ENCODE results near the gene LBX2. TPM values are rescaled to one million over a fixed set of nuclear protein-coding genes. Genes with fewer than 3 reads are reported as not detected.

The LBX2 gene
- total RNA-seq, 1 donor from 2014 or later, result 2.9 TPM

DNA sequence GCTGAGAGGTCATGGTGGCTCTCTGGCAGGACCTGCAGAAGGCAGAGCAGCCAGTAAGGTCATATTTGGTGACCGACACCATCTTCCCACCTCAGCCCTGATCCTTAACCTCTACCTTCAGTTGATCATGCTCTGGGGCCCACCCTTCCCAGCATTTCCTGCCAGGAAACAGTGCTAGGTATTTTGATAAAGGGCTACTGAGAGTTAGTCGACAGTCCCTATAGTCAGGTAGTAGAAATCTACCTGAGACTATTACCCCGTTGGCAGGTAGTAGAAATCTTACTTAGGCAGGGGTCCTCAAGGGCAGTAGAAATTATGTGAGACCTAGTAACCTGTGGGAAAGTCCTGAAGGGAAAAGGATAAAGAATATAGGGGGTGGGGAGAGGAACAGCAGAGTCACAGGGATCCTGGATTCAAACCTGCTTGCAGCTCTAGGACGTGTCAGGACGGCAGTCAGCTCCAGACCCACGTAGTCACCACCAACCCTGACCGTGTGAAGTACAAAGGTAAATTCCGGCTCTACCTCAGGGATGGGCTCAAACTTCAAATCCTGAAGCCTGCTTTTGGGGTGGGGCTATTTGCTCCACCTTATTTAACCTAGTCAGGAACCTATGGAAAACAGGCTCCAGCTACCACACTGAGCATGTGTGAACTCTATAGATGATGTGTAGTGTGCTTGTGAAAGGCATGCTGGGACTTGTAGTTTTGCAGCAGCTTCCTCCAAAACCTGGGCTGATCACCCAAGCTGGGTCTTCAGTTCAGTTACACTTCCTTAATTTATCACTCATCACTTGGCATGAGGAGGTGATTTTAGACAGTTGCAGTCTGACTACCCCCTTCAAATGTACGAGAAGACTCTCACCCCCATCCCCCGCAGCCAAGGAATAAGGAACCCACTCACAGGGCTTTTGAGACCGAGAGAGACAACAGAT is 26.6 kb upstream of the LBX2 start, which contains the start of gene DQX1:
TSS of gene DQX1 (minus strand) at position 515 of the 932 bp plus-strand sequence. CDS start at position 13, 502 bp downstream.
- peak; percentile 33 for DNase-seq

DNA sequence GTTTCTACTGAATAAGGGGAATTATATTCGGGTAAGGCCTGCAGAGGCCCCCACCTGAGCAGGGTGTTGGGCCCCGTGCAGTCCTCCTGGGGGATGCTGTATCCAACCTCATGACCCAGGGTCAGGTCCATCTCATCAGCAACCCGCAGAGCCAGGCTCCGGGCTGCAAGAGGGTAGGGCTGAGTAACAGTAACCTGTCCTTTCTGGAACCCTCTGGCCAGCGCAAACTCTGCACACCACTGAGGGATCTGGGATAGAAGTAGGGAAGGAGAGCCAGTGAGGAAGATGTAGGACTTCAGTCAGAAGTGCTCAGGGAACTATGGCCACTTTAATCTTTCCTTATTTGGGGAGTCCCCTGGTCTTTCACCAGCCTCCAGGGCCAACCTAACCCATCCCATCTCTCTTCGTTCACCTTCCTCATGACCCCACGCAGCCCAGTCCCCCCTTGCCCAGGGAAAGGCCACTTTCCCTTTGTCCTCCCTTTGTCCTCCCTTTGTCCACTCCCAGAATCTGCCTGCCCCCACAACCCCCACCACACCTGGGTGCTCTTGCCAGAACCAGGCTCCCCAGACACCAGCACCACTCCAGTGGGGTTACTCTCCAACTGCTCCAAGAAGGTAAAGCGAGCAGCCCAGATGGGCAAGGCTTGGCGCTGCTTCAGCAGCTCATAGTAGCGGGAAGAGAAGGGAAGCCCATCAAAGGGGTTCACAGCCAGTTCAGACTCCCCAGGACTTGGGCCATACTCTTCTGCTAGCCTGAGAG is 25.7 kb upstream of the LBX2 start:
- no peak for DNase-seq

DNA sequence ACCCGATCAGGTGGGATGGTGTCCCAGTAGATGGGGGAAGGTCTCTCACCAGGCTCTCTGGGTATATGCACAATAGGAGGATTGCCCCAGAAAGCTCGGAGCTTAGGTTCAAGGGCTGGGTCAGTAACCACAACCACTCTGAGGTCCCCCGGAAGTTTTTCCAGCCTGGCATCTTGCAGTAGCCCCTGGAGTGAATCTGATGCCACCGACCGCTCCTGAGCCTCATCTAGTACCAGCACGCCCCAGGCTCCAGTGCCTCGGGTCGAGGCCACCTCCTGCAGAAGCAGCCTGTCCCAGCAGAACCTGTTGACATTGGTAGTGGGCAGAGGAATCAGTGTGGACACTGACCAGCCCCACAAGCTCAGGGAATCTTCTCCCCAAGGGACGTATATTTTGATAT is 24.6 kb upstream of the LBX2 start:
- no peak for DNase-seq

DNA sequence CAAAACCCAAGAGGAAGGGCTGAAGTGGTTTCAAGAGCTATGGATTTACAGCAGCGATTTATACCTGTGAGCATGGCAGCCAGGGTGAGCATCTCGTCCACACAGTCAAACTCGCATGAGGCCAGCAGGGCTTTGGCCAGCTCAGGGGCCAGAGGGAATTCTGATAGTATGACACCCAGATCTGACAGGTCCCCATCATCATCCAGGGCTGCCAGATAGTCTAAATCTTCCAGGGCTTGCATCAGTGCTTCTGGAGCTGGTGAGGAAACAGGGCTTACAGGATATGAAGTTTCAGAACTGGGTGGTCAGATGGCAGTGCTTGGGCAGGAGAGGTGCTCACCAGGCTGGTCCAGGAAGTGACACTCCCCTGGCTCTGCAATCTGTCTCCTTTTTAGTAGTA is 23.1 kb upstream of the LBX2 start:
- no peak for DNase-seq

DNA sequence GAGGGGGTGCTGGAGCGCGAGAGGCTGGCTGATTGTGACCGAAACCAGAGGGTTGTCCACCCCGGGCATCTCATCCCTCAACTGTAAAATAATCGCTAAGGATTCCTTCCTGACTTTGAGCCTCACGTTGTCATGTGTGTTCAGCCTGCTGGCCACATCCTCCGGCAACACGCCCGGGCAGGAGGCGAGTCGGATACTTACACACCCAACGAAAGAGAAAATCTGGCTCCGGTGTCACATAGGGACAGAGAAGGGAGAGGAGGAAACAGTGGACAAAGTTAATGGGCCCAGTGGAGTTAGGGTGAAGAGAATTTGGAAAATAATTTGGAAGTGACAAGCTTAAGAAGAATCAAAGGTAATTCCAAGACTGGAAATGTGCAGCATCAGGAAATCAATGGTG is 17.2 kb upstream of the LBX2 start:
- DNase-seq, result no peak

DNA sequence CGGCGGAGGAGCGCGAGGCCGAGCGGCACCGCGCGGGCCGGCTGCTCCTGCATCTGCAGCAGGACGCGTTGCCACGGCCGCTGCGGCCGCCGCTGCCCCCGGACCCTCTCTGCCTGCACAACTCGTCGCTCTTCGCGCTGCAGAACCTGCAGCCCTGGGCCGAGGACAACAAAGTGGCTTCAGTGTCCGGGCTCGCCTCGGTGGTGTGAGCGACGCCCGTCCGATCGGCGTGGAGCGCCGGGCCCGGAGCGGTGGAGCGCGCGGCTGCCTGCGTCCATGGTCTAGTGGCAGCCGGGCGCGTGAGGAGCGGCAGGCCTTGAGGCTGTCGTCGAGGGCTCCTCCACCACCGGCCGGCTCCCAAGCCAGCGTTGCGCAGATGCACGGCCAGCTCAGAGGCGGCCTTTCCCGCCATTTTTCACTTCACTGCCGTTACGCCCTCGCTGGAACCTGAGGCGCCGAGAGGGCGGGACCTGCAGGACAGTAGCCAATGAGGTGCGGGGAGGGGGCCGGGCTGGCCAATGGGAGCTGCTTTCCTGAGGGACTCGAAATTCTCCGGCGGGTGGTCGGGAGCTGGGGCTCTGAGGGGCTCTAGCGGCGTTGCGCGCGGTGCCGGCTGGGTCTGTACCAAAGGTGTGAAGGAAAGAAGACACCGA is 16.7 kb upstream of the LBX2 start:
- peak; percentile 71 for DNase-seq

DNA sequence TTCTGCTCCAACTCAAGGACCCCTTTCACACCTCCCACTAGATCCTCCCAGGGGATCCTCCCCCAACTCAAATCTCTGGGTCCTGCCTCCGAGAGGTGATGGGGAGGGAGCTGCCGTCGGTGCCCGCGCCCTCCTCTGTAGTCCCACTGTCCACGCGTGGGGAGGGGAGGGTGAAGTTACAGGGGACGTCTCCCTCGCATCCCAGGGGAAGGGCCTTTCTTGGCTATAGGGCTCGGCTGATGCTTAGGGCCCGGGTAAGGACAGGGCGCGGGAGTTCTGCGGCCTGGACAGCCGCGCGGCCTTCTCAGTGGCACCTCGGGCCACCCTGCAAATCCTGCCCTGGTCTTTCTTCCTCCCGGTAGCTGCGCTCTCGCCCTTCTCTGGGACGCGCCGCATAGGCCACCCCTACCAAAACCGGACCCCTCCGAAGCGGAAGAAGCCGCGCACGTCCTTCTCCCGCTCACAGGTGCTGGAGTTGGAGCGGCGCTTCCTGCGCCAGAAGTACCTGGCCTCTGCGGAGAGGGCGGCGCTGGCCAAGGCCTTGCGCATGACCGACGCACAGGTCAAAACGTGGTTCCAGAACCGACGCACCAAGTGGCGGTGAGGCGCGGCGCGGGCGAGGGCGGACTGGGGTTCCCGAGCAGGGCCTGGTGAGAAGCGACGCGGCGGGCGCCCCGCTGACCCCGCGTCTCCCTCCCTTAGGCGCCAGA is 16.0 kb upstream of the LBX2 start:
- no peak for DNase-seq

DNA sequence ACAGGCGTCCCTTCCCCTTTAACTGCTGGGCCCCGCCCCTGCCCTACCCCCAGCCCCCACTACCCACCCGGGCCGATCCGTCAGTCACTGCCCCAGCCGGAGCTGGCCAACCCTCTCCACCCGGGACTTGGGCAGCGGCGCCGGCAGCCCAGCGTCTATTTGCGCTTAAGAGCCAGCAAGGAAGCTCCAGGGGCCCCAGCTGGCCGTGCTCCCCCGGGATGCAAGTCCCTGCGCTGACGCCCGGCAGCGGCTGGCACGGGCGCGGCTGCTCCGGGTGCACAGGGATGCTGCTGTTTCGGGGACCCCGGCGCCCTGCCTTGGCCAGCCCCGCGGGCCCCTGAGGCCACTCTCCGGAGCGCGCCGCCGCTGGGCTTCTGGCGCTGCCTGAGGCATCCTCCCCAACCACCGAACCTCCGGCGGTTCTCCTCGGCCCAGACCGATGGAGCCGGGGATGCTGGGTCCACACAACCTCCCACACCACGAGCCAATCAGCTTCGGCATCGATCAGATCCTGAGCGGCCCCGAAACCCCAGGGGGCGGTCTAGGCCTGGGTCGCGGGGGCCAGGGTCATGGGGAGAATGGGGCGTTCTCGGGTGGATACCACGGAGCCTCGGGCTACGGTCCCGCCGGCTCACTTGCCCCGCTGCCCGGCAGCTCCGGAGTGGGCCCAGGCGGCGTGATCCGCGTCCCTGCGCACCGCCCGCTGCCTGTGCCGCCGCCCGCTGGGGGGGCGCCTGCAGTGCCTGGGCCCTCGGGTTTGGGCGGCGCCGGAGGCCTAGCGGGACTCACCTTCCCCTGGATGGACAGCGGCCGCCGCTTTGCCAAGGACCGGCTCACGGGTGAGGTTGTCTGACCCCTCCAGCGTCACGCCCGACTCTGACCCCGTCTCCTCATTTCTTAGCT is 15.2 kb upstream of the LBX2 start, which contains the start of gene TLX2:
TSS of gene TLX2 (plus strand) at position 83 of the 903 bp plus-strand sequence. CDS start at position 440, 357 bp downstream.
- DNase-seq, result peak; percentile 9

DNA sequence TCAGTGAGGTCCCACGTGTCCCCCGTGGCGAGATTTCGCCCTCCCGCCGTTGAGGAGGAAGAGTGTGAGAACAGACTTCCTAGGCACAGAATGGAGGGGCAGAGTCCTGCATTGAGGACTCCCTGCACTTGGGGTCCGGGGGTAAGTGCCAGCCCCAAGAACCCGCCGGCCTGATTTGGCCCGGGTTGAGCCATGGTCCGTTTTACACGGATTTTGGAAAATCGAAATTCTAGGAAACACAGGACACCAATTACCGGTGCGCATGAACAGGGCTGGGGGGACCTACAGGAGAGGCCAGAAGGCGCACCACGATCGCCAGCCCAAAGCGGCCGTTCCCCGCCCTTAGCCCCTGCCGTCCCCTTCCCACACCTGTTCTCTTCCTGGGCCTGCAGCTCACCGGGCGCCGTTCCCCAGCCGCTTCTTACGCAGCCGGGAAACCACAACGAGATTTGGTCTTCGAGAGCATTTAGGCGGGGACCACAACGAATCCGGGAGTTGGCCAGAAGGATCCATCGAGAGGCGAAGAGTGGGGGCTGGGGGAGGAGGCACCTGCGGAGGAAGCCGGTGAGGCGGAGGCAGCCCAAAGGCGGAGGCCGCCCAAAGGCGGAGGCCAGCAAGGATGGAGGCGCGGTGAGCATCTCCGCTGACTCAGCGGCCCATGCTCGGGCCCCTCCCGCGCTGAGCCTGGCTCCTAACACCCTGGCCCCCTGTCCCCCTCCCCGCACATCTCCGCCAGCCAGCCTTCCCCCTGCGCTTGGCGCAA is 14.4 kb upstream of the LBX2 start:
- no peak for DNase-seq

DNA sequence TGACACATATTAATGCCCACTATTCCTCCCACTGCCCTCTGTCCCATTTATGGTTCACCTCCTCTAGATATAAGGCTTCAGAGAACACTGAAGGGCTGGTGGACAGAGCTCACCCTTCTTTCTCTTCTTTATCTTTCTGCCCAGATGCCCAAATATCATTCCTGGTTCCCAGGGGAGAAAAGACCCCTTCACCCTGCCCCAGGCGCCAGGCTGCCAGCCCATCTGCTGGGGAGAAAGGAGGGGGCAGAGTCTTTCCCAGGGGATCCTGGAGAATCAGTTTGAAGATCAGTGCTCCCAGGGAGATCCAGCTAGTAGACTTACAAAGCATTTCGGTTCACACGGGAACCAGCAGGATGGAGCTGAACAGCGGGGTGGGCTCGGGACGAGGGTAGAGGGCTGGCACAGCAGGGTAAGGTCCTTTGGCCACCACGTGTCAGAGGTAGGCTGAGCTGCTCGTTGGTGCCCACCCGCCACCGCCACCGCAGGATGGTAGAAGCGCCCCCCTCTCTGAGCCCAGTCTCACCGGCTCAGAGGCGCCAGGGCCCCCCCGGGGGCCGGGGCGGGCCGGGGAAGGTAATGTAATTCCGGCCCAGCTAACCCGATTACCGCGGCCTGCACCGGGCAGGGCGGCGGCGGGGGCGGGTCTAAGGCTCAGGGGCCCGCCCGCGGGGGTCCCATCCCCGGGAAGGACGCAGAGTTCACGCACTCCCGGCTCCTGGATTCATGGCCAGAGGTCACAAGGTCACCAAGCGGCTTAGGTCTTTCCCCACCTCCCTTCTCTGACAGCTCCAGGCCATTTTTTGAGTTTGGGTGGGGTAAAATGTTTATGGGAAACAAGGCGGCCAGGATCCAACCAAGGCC is 13.6 kb upstream of the LBX2 start:
- DNase-seq, result no peak

DNA sequence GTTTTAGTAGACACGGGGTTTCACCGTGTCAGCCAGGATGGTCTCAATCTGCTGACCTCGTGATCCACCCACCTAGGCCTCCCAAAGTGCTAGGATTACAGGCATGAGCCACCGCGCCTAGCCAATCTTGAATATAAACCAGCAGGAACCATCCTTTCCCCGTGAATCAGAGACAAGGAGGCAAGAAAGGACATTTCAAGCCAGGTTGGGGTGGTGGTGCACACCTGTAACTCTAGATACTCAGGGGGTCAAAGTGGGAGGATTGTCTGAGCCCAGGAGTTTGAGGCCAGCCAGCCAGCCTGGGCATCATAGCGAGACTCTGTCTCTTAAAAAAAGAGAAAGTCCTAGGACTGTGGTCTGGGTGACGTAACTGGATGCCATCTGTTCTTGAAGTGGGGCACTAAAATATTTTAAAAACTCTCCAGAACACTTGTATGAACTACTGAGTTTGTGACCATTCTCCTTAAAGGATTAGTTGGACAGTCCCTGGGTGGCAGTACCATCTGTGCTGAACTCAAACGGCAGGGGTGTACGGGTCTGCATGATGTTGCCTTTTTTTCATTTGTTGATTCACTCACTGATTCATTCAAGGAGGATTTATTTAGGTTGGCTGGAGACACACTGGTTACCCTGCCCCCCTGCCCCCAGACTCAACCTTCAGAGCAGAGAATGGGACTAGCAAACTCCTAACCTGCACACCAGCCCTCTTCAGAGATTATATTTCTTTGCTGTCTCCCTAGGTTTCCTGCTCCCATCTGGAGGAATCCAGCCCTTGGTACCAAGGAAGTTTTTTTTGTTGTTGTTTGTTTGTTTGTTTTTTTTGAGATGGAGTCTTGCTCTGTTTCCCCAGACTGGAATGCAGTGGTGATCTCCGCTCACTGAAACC is 11.9 kb upstream of the LBX2 start:
- DNase-seq, result no peak

DNA sequence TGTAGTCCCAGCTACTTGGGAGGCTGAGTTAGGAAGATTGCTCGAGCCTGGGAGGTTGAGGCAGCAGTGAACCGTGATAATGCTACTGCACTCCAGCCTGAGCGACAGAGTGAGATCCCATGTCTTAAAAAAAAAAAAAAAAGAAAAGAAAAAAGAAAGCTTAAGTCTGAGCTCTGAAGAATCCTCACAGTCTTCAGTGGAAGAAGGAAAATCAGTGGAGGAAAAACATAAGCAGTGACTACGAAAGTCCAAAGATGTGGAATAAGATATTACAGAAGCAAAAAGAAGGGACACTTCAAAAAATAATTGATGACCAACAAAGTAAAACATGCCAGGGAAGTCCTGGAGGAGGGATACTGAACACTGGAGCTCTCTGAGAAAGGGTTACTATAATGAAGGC is 10.9 kb upstream of the LBX2 start:
- DNase-seq, result no peak

DNA sequence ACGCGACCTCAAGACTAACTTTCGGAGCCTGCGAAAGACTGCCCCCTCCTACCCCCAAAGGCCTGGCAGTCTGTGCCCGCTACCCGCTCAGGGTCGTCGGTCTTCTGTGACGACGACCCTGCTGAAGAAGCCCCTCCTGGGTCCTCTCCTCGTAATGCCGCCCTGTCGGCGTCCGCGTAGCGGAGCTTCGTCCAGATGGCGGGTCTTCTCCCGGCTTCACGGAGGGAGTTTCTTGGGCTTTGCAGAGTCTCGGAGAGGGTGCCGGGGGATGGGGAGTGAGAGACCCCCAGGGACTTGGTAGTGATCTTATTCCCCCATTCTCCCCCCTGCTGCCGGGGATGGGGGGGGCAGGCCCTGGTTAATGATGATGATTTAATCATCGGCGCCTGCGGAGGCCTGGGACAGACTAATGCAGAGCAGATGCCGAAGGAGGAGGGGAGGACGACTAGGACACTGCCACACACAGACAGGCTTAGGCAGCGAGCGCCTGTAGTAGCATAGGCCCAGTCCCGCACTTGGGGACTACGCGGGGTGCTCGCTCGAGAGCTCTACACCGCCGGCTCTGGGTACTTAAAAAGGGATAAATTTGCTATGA is 8.6 kb upstream of the LBX2 start:
- DNase-seq, result peak; percentile 30

DNA sequence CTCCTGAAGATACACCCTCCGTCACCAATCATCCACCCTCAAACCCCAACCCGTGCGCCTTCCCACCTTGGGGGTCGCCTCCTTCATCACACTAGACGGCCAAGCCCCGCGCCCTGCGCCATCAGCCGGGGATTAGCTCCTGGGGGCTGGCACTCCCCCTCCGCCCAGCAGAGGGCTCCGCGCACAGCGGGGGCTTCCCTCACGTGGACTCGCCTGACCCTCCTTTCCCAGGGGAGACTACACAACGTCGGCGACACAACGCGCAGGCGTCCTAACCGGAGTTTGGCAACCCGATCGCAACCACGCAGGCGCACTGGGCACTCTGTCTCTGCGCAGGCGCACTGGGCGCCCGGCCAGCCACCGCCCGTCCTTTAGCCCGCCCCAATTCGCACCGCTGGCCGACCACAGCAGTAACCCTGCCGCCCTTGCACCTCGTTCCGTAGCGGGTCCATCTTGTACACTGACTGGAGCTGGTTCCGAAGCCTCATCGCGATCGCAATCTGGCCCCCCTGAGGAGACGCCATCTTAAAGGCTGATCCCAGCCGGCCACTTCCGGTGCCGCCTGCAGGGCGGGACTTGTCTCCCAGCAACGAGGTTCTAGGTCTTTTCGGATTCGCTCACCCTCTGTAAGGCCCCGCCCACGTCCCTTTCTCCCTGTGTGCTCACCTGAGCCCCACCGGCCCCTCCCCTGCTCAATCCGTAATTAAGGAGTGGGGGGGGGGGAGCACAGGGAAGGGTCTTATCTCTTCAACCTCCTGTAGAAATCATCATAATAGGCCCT is 7.9 kb upstream of the LBX2 start, which contains the start of gene PCGF1:
TSS of gene PCGF1 (minus strand) at position 551 of the 781 bp plus-strand sequence. CDS start at position 524, 27 bp downstream.
- DNase-seq, result peak; percentile 98

DNA sequence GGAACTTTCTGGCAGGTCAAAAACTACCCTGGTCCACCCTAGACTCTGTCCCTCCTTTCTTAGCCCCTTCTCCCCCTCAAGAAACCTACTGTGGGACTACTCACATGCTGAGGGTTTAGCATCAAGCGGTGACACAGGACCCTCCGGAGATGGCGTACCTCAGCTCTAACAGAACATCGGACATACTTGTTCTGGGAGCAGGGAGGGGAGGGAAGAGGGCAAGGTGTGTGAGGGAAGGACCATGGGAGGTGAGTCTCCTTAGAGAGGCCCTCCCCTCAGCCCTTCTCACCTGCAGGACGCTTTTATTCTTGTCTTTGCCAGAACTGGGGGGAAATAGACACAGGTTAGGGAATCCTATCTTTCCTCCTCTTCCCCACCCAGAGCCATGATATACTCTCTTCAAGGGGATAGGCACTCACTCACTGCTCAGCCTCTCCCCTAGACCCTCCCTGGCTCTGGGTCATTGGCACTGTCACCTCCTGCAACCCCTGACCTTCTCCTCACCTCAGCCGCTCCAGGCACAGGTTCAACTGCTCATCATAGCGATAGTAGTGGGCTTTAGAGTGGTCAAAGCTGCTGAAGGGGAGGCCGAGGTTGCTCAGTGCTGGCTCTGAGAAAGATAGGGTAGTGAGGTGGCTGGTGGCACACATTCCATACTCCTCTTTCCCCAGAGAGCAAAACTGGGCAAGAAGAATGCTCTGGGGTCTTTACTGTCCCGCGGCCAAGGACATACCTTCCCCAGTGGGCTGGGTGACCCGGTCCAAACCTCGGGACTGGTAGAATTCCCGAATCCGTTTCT is 6.2 kb upstream of the LBX2 start:
- no peak for DNase-seq

DNA sequence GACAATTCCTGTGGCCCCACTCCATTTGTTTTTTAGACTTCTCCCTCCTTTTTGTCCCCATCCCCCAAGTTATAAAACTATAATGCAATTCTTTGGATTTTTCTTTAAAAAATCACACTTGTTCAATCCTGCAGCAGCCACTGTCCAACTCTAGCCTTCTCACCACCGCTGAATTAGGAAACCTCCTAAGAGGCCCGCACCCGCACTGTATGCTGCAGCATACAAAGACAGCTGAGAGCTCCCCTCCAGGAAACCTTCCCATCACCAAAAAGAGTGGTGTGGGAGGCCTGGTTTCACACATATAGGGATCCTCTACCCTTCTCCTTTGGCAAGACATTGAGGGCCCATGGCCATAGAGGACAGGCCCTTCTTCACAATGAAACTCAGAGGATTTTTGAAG is 5.2 kb upstream of the LBX2 start:
- no peak for DNase-seq
